ES-I3 (cell line): Measurements from ENCODE around the gene TSPAN2.

ENCODE experiments used
- H3K36me3 ChIP-seq: 2 replicates; pipeline ENCODE4 v1.6.1; 2013; ENCODE audit warnings: mild to moderate bottlenecking, low read length, control low read depth, moderate library complexity; ENCODE audit not compliant: insufficient read depth
- H3K4me1 ChIP-seq: 2 replicates; pipeline ENCODE4 v1.6.1; 2013; ENCODE audit warnings: mild to moderate bottlenecking, control low read depth, low read length; ENCODE audit not compliant: insufficient read depth
- H3K9ac ChIP-seq: 2 replicates; pipeline ENCODE4 v1.6.1; 2013; ENCODE audit warnings: low read depth, mild to moderate bottlenecking, low read length, moderate library complexity
- H3K9me3 ChIP-seq: 2 replicates; pipeline ENCODE4 v1.6.1; 2013; ENCODE audit warnings: mild to moderate bottlenecking, low read length, moderate library complexity; ENCODE audit not compliant: control insufficient read depth, insufficient read depth

Gene TSPAN2

GRCh38 chr1:115098979-115099692, 9.8 kb upstream of the TSPAN2 start:
- peaks cover 9% of the 10 kb centered on the region; the same call in 1 of the 2 replicates for H3K4me1 ChIP-seq
- H3K36me3 ChIP-seq = no peaks in the 10 kb centered on the region
- H3K9ac ChIP-seq = no peak overlapping the region
- H3K9me3 ChIP-seq = no peaks in the 10 kb centered on the region

- H3K4me1 ChIP-seq = peaks cover 13% of the 10 kb centered on the region
- no peaks in the 10 kb centered on the region for H3K9me3 ChIP-seq
- H3K9ac ChIP-seq = no peak overlapping the region
- H3K36me3 ChIP-seq = no peaks in the 10 kb centered on the region
These were observed 2.9 kb upstream of the TSPAN2 start for GRCh38 chr1:115092175-115092574.

- Histone ChIP-seq H3K36me3 (no peaks in the 10 kb centered on the region), H3K9me3 (no peaks in the 10 kb centered on the region), H3K4me1 (peaks cover 13% of the 10 kb centered on the region), H3K9ac (no peak overlapping the region)
These were observed 2.3 kb upstream of the TSPAN2 start for GRCh38 chr1:115091572-115091971.

GRCh38 chr1:115090956-115091355, 1.7 kb upstream of the TSPAN2 start:
- H3K9ac ChIP-seq = no peak overlapping the region
- no peaks in the 10 kb centered on the region for H3K9me3 ChIP-seq
- no peaks in the 10 kb centered on the region for H3K36me3 ChIP-seq

GRCh38 chr1:115090540-115090939, 1.2 kb upstream of the TSPAN2 start:
- H3K9ac ChIP-seq = no peak overlapping the region; the same call in 1 of the 2 replicates

More at GRCh38 chr1:115090956-115091355, 1.7 kb upstream of the TSPAN2 start:
- peaks cover 18% of the 10 kb centered on the region for H3K4me1 ChIP-seq

GRCh38 chr1:115090186-115090490, 835 bp upstream of the TSPAN2 start:
- Histone ChIP-seq H3K36me3 (no peaks in the 10 kb centered on the region), H3K9ac (peak overlapping the region; percentile 90; the same call in 1 of the 2 replicates), H3K9me3 (no peaks in the 10 kb centered on the region), H3K4me1 (peaks cover 20% of the 10 kb centered on the region)

More at GRCh38 chr1:115090540-115090939, 1.2 kb upstream of the TSPAN2 start:
- Histone ChIP-seq H3K9me3 (no peaks in the 10 kb centered on the region), H3K4me1 (peaks cover 18% of the 10 kb centered on the region), H3K36me3 (no peaks in the 10 kb centered on the region)

- H3K4me1 ChIP-seq = peaks cover 26% of the 10 kb centered on the region
- H3K9me3 ChIP-seq = no peaks in the 10 kb centered on the region
- peak overlapping the region; percentile 70 for H3K9ac ChIP-seq
- no peaks in the 10 kb centered on the region for H3K36me3 ChIP-seq
These were observed 358 bp downstream of the TSPAN2 start for GRCh38 chr1:115088871-115089419.

GRCh38 chr1:115088115-115088778, 1.1 kb downstream of the TSPAN2 start:
- peak overlapping the region; percentile 70 for H3K9ac ChIP-seq
- no peaks in the 10 kb centered on the region for H3K36me3 ChIP-seq
- no peaks in the 10 kb centered on the region for H3K9me3 ChIP-seq
- peaks cover 29% of the 10 kb centered on the region for H3K4me1 ChIP-seq

- Histone ChIP-seq H3K36me3 (no peaks in the 10 kb centered on the region), H3K9me3 (no peaks in the 10 kb centered on the region), H3K9ac (no peak overlapping the region), H3K4me1 (peaks cover 34% of the 10 kb centered on the region)
These were observed 3.0 kb downstream of the TSPAN2 start for GRCh38 chr1:115086176-115086830.

GRCh38 chr1:115084902-115085511, 4.3 kb downstream of the TSPAN2 start:
- Histone ChIP-seq H3K9ac (no peak overlapping the region), H3K9me3 (no peaks in the 10 kb centered on the region), H3K4me1 (peaks cover 26% of the 10 kb centered on the region), H3K36me3 (no peaks in the 10 kb centered on the region)

GRCh38 chr1:115082949-115083348, 6.4 kb downstream of the TSPAN2 start:
- Histone ChIP-seq H3K9me3 (no peaks in the 10 kb centered on the region), H3K9ac (no peak overlapping the region), H3K4me1 (peaks cover 21% of the 10 kb centered on the region), H3K36me3 (no peaks in the 10 kb centered on the region)

GRCh38 chr1:115078708-115079107, 10.6 kb downstream of the TSPAN2 start:
- Histone ChIP-seq H3K9me3 (no peaks in the 10 kb centered on the region), H3K4me1 (0 out of 2 replicates have a peak, but pooled peaks cover 8% of the 10 kb centered on the region), H3K36me3 (no peaks in the 10 kb centered on the region), H3K9ac (no peak overlapping the region)

GRCh38 chr1:115077984-115078330, 11.3 kb downstream of the TSPAN2 start:
- H3K4me1 ChIP-seq = 0 out of 2 replicates have a peak, but pooled peaks cover 3% of the 10 kb centered on the region
- H3K9me3 ChIP-seq = no peaks in the 10 kb centered on the region
- no peak overlapping the region for H3K9ac ChIP-seq
- no peaks in the 10 kb centered on the region for H3K36me3 ChIP-seq

- no peak overlapping the region for H3K9ac ChIP-seq
- H3K9me3 ChIP-seq = no peaks in the 10 kb centered on the region
- no peaks in the 10 kb centered on the region for H3K36me3 ChIP-seq
- no peaks in the 10 kb centered on the region for H3K4me1 ChIP-seq
These were observed 11.9 kb downstream of the TSPAN2 start for GRCh38 chr1:115077286-115077983.
